Nephron (organoid): Measurements from ENCODE around the gene ZNF512.
A peak's percentile ranks its signal among the peaks of the same experiment; 100 is the strongest.
"Not testable (repeated sequence)": the region's sequence is repeated elsewhere in the genome, so short reads cannot be mapped to it uniquely, and the experiment has no call there.

Experiments
- H3K27ac Mint-ChIP-seq, 3 experiments: 2 replicates each; pipeline ENCODE4 v1.8.0; 2020; ENCODE audit warnings: mixed read lengths in 3 of 3, mild to moderate bottlenecking in 2 of 3, moderate library complexity in 1 of 3
- H3K27me3 Mint-ChIP-seq: 2 replicates; pipeline ENCODE4 v1.8.0; 2021; ENCODE audit warnings: low read depth, mild to moderate bottlenecking, moderate library complexity, mixed read lengths
- H3K36me3 Mint-ChIP-seq: 2 replicates; pipeline ENCODE4 v1.8.0; 2020; ENCODE audit warnings: low read depth, mixed read lengths
- H3K4me1 Mint-ChIP-seq: 2 replicates; pipeline ENCODE4 v1.8.0; 2020; ENCODE audit warnings: mixed read lengths
- H3K4me3 Mint-ChIP-seq, 3 experiments: 2 replicates each; pipeline ENCODE4 v1.8.0; 2020; ENCODE audit warnings: mild to moderate bottlenecking in 3 of 3, mixed read lengths in 3 of 3, moderate library complexity in 2 of 3
- H3K9me3 Mint-ChIP-seq: 2 replicates; pipeline ENCODE4 v1.8.0; 2020; ENCODE audit warnings: mixed read lengths
- TF ChIP-seq, protein P1 (sequence below), 3 experiments: fragments of 200-600 bp; sonication (generic); IDR thresholded peaks; one replicate each; pipeline ENCODE4 v1.5.0; 2021; ENCODE audit warnings: antibody characterized with exemption in 3 of 3; ENCODE audit not compliant: unreplicated experiment in 3 of 3

ZNF512 gene

DNA sequence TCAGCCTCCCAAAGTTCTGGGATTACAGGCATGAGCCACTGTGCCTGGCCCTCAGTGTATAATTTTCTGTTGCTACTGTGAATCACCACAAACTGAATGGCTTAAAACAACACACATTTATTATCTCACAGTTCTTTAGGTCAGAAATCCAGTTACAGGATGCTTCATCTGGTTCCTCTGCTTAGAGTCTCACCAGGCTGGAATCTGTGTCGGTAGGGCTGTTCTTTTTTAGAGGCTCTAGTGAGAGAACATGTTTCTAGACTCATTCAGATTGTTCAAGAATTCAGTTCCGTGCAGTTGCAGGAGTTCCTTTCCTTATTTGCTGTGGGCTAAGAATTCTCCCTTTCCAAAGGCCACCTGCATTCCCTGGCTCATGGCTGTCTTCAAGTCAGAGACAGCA lies 23.8 kb downstream of the ZNF512 start:
- TF ChIP-seq, protein P1, sequence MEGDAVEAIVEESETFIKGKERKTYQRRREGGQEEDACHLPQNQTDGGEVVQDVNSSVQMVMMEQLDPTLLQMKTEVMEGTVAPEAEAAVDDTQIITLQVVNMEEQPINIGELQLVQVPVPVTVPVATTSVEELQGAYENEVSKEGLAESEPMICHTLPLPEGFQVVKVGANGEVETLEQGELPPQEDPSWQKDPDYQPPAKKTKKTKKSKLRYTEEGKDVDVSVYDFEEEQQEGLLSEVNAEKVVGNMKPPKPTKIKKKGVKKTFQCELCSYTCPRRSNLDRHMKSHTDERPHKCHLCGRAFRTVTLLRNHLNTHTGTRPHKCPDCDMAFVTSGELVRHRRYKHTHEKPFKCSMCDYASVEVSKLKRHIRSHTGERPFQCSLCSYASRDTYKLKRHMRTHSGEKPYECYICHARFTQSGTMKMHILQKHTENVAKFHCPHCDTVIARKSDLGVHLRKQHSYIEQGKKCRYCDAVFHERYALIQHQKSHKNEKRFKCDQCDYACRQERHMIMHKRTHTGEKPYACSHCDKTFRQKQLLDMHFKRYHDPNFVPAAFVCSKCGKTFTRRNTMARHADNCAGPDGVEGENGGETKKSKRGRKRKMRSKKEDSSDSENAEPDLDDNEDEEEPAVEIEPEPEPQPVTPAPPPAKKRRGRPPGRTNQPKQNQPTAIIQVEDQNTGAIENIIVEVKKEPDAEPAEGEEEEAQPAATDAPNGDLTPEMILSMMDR (IDR thresholded peaks at IDR 0.05; ENCODE audit: unreplicated experiment in 3 of 3), result no peak
- no peak overlapping the region for H3K4me3 Mint-ChIP-seq
- peaks cover 64% of the 10 kb centered on the region for H3K36me3 Mint-ChIP-seq
- no peaks in the 10 kb centered on the region for H3K27me3 Mint-ChIP-seq
- no peak overlapping the region for H3K27ac Mint-ChIP-seq
- H3K9me3 Mint-ChIP-seq, result no peaks in the 10 kb centered on the region
- H3K4me1 Mint-ChIP-seq, result no peaks in the 10 kb centered on the region

DNA sequence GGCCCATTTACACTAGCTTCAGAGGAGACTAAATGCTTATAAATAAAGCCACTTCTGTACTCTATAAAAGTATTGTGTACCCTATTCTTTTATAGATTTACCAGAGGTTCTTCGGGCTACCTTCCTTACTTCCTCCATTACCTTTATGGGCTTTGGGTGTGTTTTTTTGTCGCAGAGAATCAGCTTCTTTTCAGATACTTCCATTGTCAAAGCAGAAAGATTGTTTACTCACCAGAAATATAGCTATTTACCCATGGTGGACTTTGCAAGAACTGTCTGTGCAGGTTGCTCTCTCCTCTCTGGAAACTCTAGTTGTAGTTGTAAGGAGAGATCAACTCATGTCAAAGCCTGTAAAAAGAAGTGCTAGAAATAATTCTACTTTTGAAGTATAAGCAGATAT lies 31.1 kb downstream of the ZNF512 start:
- H3K27ac Mint-ChIP-seq, result no peak overlapping the region
- H3K4me1 Mint-ChIP-seq, result no peaks in the 10 kb centered on the region
- TF ChIP-seq, protein P1 (IDR thresholded peaks at IDR 0.05; ENCODE audit: unreplicated experiment in 3 of 3), result no peak
- H3K36me3 Mint-ChIP-seq, result peaks cover 64% of the 10 kb centered on the region
- no peak overlapping the region for H3K4me3 Mint-ChIP-seq
- no peaks in the 10 kb centered on the region for H3K27me3 Mint-ChIP-seq
- no peaks in the 10 kb centered on the region for H3K9me3 Mint-ChIP-seq

DNA sequence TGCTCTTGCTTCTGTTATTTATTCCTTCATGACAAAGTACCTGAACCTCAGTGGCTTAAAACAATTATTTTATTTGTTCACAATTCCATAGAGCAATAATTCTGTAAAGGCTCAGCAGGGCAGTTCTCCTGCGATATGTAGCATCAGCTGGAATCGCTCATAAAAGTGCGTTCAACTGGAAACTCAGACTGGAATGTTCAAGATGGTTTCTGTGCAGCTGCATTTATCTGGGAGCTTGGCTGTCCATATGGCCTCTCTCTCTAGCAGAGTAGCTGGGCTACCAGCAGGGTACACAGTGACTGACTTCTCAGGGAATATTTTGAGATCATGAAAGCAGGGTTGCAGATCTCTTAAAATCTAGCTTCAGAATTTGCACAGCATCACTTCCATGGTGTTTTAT lies 32.5 kb downstream of the ZNF512 start:
- Mint-ChIP-seq H3K36me3 (peaks cover 70% of the 10 kb centered on the region), H3K4me3 (no peak overlapping the region), H3K27me3 (no peaks in the 10 kb centered on the region), H3K9me3 (no peaks in the 10 kb centered on the region), H3K4me1 (no peaks in the 10 kb centered on the region), H3K27ac (no peak overlapping the region)
- TF ChIP-seq, protein P1 (IDR thresholded peaks at IDR 0.05; ENCODE audit: unreplicated experiment in 3 of 3), result no peak

DNA sequence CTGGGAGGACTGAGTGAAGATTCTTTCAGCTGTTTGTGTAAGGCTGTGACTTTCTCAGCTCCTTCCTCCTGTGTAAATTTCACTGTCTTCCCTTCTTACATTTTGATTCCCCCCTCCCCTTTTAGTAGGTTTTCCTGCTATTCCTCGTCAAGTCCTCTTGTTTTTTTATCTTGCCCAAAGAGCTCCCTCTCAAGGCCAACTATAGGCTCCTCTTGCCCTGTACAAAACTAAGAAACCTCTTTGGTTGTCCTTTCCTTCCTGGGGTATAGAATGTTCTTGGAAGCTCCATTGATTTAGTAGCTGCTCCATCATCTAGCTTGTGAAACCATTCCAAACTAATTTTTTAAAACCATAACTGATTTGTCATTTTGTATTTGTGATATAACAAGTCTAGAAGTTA lies 38.7 kb downstream of the ZNF512 start:
- H3K9me3 Mint-ChIP-seq, result no peaks in the 10 kb centered on the region
- H3K4me3 Mint-ChIP-seq, result no peak overlapping the region
- TF ChIP-seq, protein P1 (IDR thresholded peaks at IDR 0.05; ENCODE audit: unreplicated experiment in 3 of 3), result no peak
- no peaks in the 10 kb centered on the region for H3K4me1 Mint-ChIP-seq
- no peaks in the 10 kb centered on the region for H3K27me3 Mint-ChIP-seq
- H3K36me3 Mint-ChIP-seq, result peaks cover 63% of the 10 kb centered on the region
- no peak overlapping the region for H3K27ac Mint-ChIP-seq

DNA sequence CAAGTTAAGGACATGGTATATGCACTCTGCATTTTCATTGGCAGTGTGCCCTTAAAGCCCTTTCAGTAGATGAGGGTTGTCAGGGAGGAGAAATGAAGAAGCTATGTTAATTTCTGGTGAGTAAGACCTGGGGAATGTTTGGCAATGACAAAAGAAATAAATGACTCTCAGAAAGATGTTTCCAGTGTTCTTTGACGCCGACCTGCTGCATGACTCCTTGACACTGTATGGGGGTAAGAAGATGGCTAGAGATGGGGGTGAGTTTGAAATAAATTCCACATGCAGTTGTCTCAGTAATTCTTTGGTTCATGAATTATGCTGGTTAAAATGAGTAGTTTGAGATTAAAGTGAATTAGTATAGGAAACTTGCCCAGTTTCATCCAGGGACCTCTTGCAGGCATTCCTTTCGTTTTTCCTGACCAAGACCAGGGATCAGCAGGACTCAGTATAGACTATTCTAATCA lies 40.1 kb downstream of the ZNF512 start:
- TF ChIP-seq, protein P1 (IDR thresholded peaks at IDR 0.05; ENCODE audit: unreplicated experiment in 3 of 3), result no peak
- H3K27ac Mint-ChIP-seq, result no peak overlapping the region
- H3K36me3 Mint-ChIP-seq, result peaks cover 59% of the 10 kb centered on the region
- no peaks in the 10 kb centered on the region for H3K27me3 Mint-ChIP-seq
- no peak overlapping the region for H3K4me3 Mint-ChIP-seq
- H3K4me1 Mint-ChIP-seq, result peaks cover 8% of the 10 kb centered on the region
- no peaks in the 10 kb centered on the region for H3K9me3 Mint-ChIP-seq

DNA sequence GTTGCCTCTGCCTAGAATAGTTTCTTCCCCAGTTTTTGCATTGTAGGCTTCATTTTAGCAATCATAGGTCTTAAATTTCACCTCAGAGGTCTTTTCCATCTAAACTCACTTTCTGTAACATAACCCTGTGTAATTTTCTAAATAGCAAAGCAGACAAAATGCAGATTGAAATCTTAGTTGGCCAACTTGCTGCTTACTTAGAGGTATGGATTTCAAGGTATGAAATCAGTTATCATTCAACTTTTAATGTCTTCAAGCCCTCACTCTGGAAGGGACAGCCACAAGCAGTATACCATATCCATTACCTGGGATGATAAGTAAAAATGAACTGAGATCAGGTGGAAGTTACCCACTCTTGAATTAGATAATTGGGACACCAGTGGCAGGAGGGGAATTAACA lies 42.1 kb downstream of the ZNF512 start:
- Mint-ChIP-seq H3K36me3 (peaks cover 45% of the 10 kb centered on the region), H3K9me3 (no peaks in the 10 kb centered on the region), H3K27me3 (no peaks in the 10 kb centered on the region), H3K4me3 (no peak overlapping the region), H3K27ac (no peak overlapping the region), H3K4me1 (peaks cover 8% of the 10 kb centered on the region)
- TF ChIP-seq, protein P1 (IDR thresholded peaks at IDR 0.05; ENCODE audit: unreplicated experiment in 3 of 3), result no peak

DNA sequence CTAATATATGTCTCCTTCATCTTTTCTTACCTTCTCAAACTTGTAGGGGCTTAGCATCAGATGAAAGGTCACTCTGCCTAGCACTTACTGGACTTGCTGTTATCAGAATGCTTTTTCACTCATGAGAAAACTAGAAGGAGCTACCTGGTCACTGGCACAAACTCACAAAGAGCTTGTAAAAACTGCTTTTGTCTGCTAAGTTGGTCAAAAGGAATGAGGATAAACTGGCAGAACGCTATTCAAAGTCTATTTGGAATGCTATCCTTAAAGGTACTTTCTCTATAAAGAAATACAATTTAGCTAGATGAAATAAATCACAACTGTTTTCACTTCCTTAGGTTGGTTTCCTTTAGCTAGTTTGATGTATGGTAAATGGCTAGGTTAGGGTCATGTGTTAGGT lies 43.5 kb downstream of the ZNF512 start:
- H3K27ac Mint-ChIP-seq, H3K27me3 Mint-ChIP-seq, H3K9me3 Mint-ChIP-seq, H3K4me1 Mint-ChIP-seq: not testable (repeated sequence)
- Mint-ChIP-seq H3K36me3 (peaks cover 41% of the 10 kb centered on the region), H3K4me3 (peak overlapping the region; percentile 39 to 73 (median 60))

DNA sequence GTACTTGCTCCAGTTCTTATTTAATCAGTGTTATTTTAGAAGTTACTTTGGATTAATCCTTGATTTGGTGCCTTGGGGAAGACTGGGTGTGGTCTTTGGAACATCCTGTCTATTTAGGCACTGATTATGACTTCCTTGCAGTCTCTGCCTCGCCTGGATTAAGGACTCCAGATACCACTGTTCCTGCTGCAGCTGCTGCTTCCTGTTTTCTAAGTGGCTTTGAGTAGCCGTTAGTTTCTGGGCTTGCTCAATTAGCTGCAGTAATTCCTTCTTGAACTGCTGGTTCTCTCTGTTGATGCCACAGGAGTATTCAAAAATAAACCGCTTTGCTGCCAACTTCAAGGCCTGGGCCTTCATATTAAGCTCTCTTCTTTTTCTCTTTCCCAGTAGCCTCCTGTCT lies 44.1 kb downstream of the ZNF512 start:
- not testable (repeated sequence) for H3K4me1 Mint-ChIP-seq, H3K9me3 Mint-ChIP-seq, H3K27ac Mint-ChIP-seq, H3K27me3 Mint-ChIP-seq
- peaks cover 41% of the 10 kb centered on the region for H3K36me3 Mint-ChIP-seq
- H3K4me3 Mint-ChIP-seq, result peak overlapping the region in 1 of 3 experiments; percentile 26
